WTC11 (cell line): ENCODE data around the gene TRNP1.

Source experiments
- ATF6 ChIP-seq: sonication (generic); formaldehyde crosslinking; IDR thresholded peaks from 2 replicates; pipeline ENCODE4 v1.8.1; 2023; ENCODE audit warnings: mild to moderate bottlenecking, missing genetic modification reagents
- PREB ChIP-seq: sonication (generic); formaldehyde crosslinking; IDR thresholded peaks from 2 replicates; pipeline ENCODE4 v1.8.1; 2022; ENCODE audit warnings: mild to moderate bottlenecking, missing genetic modification reagents, moderate library complexity, borderline replicate concordance
- TP53 ChIP-seq: sonication (generic); formaldehyde crosslinking; IDR thresholded peaks from 2 replicates; pipeline ENCODE4 v1.8.1; 2023; ENCODE audit warnings: mild to moderate bottlenecking, missing genetic modification reagents
- ZBTB21 ChIP-seq: sonication (generic); formaldehyde crosslinking; IDR thresholded peaks from 2 replicates; pipeline ENCODE4 v1.8.1; 2023; ENCODE audit warnings: mild to moderate bottlenecking, missing genetic modification reagents, borderline replicate concordance
- ZBTB43 ChIP-seq: sonication (generic); formaldehyde crosslinking; IDR thresholded peaks from 2 replicates; pipeline ENCODE4 v1.8.1; 2023; ENCODE audit warnings: mild to moderate bottlenecking, missing genetic modification reagents
- TF ChIP-seq, protein P1 (sequence below): sonication (generic); formaldehyde crosslinking; conservative IDR thresholded peaks from 2 replicates; pipeline ENCODE4 v1.8.1; 2023; ENCODE audit warnings: mild to moderate bottlenecking, low read depth, missing genetic modification reagents, moderate library complexity
- TF ChIP-seq, protein P2 (sequence below): sonication (generic); formaldehyde crosslinking; IDR thresholded peaks from 2 replicates; pipeline ENCODE4 v1.8.1; 2023; ENCODE audit warnings: mild to moderate bottlenecking, missing genetic modification reagents, borderline replicate concordance
- TF ChIP-seq, protein P3 (sequence below): sonication (generic); formaldehyde crosslinking; IDR thresholded peaks from 2 replicates; pipeline ENCODE4 v1.8.0; 2022; ENCODE audit warnings: mild to moderate bottlenecking, missing genetic modification reagents
- TF ChIP-seq, protein P4 (sequence below): fragments of 200-600 bp; IDR thresholded peaks from 2 replicates; pipeline ENCODE4 v1.8.0; 2022; ENCODE audit warnings: antibody characterized with exemption
- TF ChIP-seq, protein P5 (sequence below): fragments of 250-450 bp; sonication (Bioruptor Pico); IDR thresholded peaks from 2 replicates; pipeline ENCODE4 v1.9.0; 2021; ENCODE audit warnings: mild to moderate bottlenecking

GRCh38 chr1:26949926-26950319 lies 43.6 kb upstream of the TRNP1 start:
- no peak for TF ChIP-seq ZBTB43 (CRISPR knock-in tag)
- TF ChIP-seq ZBTB21, result no peak
- TF ChIP-seq PREB (CRISPR knock-in tag), result no peak
- TF ChIP-seq, protein P1, sequence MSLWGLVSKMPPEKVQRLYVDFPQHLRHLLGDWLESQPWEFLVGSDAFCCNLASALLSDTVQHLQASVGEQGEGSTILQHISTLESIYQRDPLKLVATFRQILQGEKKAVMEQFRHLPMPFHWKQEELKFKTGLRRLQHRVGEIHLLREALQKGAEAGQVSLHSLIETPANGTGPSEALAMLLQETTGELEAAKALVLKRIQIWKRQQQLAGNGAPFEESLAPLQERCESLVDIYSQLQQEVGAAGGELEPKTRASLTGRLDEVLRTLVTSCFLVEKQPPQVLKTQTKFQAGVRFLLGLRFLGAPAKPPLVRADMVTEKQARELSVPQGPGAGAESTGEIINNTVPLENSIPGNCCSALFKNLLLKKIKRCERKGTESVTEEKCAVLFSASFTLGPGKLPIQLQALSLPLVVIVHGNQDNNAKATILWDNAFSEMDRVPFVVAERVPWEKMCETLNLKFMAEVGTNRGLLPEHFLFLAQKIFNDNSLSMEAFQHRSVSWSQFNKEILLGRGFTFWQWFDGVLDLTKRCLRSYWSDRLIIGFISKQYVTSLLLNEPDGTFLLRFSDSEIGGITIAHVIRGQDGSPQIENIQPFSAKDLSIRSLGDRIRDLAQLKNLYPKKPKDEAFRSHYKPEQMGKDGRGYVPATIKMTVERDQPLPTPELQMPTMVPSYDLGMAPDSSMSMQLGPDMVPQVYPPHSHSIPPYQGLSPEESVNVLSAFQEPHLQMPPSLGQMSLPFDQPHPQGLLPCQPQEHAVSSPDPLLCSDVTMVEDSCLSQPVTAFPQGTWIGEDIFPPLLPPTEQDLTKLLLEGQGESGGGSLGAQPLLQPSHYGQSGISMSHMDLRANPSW, result no peak
- TF ChIP-seq, protein P2, sequence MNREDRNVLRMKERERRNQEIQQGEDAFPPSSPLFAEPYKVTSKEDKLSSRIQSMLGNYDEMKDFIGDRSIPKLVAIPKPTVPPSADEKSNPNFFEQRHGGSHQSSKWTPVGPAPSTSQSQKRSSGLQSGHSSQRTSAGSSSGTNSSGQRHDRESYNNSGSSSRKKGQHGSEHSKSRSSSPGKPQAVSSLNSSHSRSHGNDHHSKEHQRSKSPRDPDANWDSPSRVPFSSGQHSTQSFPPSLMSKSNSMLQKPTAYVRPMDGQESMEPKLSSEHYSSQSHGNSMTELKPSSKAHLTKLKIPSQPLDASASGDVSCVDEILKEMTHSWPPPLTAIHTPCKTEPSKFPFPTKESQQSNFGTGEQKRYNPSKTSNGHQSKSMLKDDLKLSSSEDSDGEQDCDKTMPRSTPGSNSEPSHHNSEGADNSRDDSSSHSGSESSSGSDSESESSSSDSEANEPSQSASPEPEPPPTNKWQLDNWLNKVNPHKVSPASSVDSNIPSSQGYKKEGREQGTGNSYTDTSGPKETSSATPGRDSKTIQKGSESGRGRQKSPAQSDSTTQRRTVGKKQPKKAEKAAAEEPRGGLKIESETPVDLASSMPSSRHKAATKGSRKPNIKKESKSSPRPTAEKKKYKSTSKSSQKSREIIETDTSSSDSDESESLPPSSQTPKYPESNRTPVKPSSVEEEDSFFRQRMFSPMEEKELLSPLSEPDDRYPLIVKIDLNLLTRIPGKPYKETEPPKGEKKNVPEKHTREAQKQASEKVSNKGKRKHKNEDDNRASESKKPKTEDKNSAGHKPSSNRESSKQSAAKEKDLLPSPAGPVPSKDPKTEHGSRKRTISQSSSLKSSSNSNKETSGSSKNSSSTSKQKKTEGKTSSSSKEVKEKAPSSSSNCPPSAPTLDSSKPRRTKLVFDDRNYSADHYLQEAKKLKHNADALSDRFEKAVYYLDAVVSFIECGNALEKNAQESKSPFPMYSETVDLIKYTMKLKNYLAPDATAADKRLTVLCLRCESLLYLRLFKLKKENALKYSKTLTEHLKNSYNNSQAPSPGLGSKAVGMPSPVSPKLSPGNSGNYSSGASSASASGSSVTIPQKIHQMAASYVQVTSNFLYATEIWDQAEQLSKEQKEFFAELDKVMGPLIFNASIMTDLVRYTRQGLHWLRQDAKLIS (CRISPR knock-in tag), result no peak
- TF ChIP-seq, protein P3, sequence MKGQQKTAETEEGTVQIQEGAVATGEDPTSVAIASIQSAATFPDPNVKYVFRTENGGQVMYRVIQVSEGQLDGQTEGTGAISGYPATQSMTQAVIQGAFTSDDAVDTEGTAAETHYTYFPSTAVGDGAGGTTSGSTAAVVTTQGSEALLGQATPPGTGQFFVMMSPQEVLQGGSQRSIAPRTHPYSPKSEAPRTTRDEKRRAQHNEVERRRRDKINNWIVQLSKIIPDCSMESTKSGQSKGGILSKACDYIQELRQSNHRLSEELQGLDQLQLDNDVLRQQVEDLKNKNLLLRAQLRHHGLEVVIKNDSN (CRISPR knock-in tag), result no peak
- TF ChIP-seq, protein P4, sequence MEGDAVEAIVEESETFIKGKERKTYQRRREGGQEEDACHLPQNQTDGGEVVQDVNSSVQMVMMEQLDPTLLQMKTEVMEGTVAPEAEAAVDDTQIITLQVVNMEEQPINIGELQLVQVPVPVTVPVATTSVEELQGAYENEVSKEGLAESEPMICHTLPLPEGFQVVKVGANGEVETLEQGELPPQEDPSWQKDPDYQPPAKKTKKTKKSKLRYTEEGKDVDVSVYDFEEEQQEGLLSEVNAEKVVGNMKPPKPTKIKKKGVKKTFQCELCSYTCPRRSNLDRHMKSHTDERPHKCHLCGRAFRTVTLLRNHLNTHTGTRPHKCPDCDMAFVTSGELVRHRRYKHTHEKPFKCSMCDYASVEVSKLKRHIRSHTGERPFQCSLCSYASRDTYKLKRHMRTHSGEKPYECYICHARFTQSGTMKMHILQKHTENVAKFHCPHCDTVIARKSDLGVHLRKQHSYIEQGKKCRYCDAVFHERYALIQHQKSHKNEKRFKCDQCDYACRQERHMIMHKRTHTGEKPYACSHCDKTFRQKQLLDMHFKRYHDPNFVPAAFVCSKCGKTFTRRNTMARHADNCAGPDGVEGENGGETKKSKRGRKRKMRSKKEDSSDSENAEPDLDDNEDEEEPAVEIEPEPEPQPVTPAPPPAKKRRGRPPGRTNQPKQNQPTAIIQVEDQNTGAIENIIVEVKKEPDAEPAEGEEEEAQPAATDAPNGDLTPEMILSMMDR, result no peak
- no peak for TF ChIP-seq TP53 (CRISPR knock-in tag)
- TF ChIP-seq ATF6 (CRISPR knock-in tag), result no peak
- TF ChIP-seq, protein P5, sequence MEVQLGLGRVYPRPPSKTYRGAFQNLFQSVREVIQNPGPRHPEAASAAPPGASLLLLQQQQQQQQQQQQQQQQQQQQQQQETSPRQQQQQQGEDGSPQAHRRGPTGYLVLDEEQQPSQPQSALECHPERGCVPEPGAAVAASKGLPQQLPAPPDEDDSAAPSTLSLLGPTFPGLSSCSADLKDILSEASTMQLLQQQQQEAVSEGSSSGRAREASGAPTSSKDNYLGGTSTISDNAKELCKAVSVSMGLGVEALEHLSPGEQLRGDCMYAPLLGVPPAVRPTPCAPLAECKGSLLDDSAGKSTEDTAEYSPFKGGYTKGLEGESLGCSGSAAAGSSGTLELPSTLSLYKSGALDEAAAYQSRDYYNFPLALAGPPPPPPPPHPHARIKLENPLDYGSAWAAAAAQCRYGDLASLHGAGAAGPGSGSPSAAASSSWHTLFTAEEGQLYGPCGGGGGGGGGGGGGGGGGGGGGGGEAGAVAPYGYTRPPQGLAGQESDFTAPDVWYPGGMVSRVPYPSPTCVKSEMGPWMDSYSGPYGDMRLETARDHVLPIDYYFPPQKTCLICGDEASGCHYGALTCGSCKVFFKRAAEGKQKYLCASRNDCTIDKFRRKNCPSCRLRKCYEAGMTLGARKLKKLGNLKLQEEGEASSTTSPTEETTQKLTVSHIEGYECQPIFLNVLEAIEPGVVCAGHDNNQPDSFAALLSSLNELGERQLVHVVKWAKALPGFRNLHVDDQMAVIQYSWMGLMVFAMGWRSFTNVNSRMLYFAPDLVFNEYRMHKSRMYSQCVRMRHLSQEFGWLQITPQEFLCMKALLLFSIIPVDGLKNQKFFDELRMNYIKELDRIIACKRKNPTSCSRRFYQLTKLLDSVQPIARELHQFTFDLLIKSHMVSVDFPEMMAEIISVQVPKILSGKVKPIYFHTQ (CRISPR knock-in tag), result no peak
